ENCODE measurements around the gene TNN.

DNA sequence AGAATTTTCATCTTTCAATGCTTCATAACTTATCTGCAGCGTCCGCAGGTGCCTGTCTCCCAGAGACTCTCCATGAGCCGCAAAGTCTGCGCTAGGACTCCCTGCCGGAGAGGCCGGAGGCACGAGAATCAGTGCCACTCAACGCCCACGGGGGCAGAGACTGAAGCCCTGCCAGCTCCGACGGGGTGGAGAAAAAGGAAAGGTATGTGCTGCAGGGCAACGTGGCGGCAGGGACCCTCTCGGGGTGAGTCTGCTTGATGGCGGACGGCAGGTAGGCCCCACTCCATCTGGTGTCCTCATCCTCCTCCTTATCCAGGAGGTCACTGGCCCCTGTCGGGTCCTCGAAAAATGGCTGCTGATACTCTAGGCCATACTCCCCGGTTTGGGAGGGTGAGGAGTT is 22.5 kb upstream of the TNN start:
- TF ChIP-seq, protein P1, sequence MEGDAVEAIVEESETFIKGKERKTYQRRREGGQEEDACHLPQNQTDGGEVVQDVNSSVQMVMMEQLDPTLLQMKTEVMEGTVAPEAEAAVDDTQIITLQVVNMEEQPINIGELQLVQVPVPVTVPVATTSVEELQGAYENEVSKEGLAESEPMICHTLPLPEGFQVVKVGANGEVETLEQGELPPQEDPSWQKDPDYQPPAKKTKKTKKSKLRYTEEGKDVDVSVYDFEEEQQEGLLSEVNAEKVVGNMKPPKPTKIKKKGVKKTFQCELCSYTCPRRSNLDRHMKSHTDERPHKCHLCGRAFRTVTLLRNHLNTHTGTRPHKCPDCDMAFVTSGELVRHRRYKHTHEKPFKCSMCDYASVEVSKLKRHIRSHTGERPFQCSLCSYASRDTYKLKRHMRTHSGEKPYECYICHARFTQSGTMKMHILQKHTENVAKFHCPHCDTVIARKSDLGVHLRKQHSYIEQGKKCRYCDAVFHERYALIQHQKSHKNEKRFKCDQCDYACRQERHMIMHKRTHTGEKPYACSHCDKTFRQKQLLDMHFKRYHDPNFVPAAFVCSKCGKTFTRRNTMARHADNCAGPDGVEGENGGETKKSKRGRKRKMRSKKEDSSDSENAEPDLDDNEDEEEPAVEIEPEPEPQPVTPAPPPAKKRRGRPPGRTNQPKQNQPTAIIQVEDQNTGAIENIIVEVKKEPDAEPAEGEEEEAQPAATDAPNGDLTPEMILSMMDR (conservative IDR thresholded peaks at IDR 0.05; ENCODE audit: low read depth, low read length), result no peak
- no peak for TF ChIP-seq EZH2 (IDR thresholded peaks at IDR 0.05; ENCODE audit: borderline replicate concordance, low read depth, low read length, poor library complexity, severe bottlenecking)

Measured in A673 (cell line).